ENCODE measurements around the gene COX20. TPM values are rescaled to one million over a fixed set of nuclear protein-coding genes. Genes with fewer than 3 reads are reported as not detected.

Gene COX20
- total and polyA plus RNA-seq, 10 of the 15 experiments (the other 5 are each of a cell fraction or from before 2014, with no cell fraction given): 22.8 to 112 (median 52.7) TPM

GRCh38 chr1:244839656-244840055, 4.2 kb downstream of the COX20 start:
- Histone ChIP-seq H3K4me1 (ENCODE audit: control insufficient read depth, insufficient read depth, low read length) (no peaks in the 10 kb centered on the region), H3K27me3 (replicated peaks in 1 of 2; ENCODE audit: control insufficient read depth in 2 of 2, insufficient read depth in 2 of 2, low read length in 1 of 2) (no peaks in the 10 kb centered on the region), H3K4me2 (ENCODE audit: control insufficient read depth, insufficient read depth) (peak overlapping the region; percentile 44), H4K20me1 (ENCODE audit: control insufficient read depth, insufficient read depth) (no peaks in the 10 kb centered on the region), H3K27ac (ENCODE audit: control insufficient read depth, insufficient read depth) (no peak overlapping the region), H2AFZ (ENCODE audit: control insufficient read depth, low read depth, low read length) (no peak overlapping the region), H3K9me3 (replicated peaks; ENCODE audit: control insufficient read depth, insufficient read depth, low read length) (peaks cover 3% of the 10 kb centered on the region; the same call in 1 of the 3 replicates), H3K9ac (ENCODE audit: control insufficient read depth, insufficient read depth, low read length) (no peak overlapping the region), H3K36me3 (ENCODE audit: control insufficient read depth in 2 of 2, insufficient read depth in 2 of 2, low read length in 1 of 2) (peaks cover 3 to 23% of the 10 kb centered on the region in 2 experiments; a peak in 3 of 4 replicates), H3K79me2 (ENCODE audit: control insufficient read depth, insufficient read depth, low read length) (peaks cover 66% of the 10 kb centered on the region), H3K4me3 (peak overlapping the region; percentile 2; the same call in 1 of the 2 replicates)
- ATAC-seq (no peak), DNase-seq (ENCODE audit: low read depth, low spot score) (no peak), FAIRE-seq (no peak)
- in situ Hi-C loops (cut with MboI) (no loop called here), intact Hi-C loops (cut with micrococcal nuclease; ENCODE audit: unreplicated experiment) (loop anchor here (10.0 kb wide), 3 partner anchors 105 to 515 kb away; partner anchors contain the start of gene ADSS2)
- POLR2A ChIA-PET: interaction anchor here (0.5 to 14.7 kb wide), 3 partner anchors 17 to 139 kb away, joined by 3 to 350 read pairs (median 55); partner anchors contain the start of gene HNRNPU
- SMC1A ChIA-PET (ENCODE audit: uncharacterized antibody, unreplicated experiment): interaction anchor here (1.0 to 16.8 kb wide), 10 partner anchors 8 to 203 kb away, joined by 3 to 360 read pairs (median 4); partner anchors contain the start of gene HNRNPU
- CTCF ChIA-PET: interaction anchor here (0.8 to 7.9 kb wide), 7 partner anchors 14 to 203 kb away, joined by 3 to 98 read pairs (median 3); partner anchors contain the start of gene HNRNPU
- BruUV-seq (replicated peaks): no TSS peak
- RAD21 ChIA-PET (ENCODE audit: unreplicated experiment): interaction anchor here (0.7 to 2.2 kb wide), 8 partner anchors 16 to 203 kb away, joined by 3 to 7 read pairs (median 4); no protein-coding TSS in a partner anchor
- no peak for TF ChIP-seq HDAC6 (IDR thresholded peaks at IDR 0.05; ENCODE audit: unreplicated experiment)
- TF ChIP-seq MEF2B (IDR thresholded peaks at IDR 0.05; ENCODE audit: partially characterized antibody, poor library complexity, severe bottlenecking): no peak
- TF ChIP-seq CBX5 (IDR thresholded peaks at IDR 0.05; ENCODE audit: low read depth): peak; percentile 51; the same call in 1 of the 2 replicates
- TF ChIP-seq RUNX3 (IDR thresholded peaks at IDR 0.05; ENCODE audit: low read length): peak; percentile 66
- TF ChIP-seq MYC (IDR thresholded peaks at IDR 0.05; ENCODE audit: insufficient read depth, insufficient read length, insufficient replicate concordance, low read length, severe bottlenecking): no peak
- TF ChIP-seq, protein P1, sequence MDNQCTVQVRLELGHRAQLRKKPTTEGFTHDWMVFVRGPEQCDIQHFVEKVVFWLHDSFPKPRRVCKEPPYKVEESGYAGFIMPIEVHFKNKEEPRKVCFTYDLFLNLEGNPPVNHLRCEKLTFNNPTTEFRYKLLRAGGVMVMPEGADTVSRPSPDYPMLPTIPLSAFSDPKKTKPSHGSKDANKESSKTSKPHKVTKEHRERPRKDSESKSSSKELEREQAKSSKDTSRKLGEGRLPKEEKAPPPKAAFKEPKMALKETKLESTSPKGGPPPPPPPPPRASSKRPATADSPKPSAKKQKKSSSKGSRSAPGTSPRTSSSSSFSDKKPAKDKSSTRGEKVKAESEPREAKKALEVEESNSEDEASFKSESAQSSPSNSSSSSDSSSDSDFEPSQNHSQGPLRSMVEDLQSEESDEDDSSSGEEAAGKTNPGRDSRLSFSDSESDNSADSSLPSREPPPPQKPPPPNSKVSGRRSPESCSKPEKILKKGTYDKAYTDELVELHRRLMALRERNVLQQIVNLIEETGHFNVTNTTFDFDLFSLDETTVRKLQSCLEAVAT (IDR thresholded peaks at IDR 0.05): no peak
- TF ChIP-seq RBBP5 (conservative IDR thresholded peaks at IDR 0.05): no peak
- 0 out of 2 replicates have a peak, but pooled peaks have one; percentile 19 for TF ChIP-seq NBN (IDR thresholded peaks at IDR 0.05)
- no peak for TF ChIP-seq TARDBP (IDR thresholded peaks at IDR 0.05; ENCODE audit: borderline replicate concordance)
- peak; percentile 84; the same call in 1 of the 2 replicates for TF ChIP-seq SMARCA5 (IDR thresholded peaks at IDR 0.05)
- TF ChIP-seq BCL11A (IDR thresholded peaks at IDR 0.05; ENCODE audit: low read depth, low read length): peak; percentile 13; the same call in 1 of the 2 replicates
- peak; percentile 18; the same call in 1 of the 2 replicates for TF ChIP-seq MTA2 (IDR thresholded peaks at IDR 0.05; ENCODE audit: low read depth)
- 2% methylated on average over 2 of the region's 2 CpGs for WGBS (ENCODE audit: insufficient coverage, insufficient replicate concordance, low lambda C conversion rate, missing lambda C conversion rate)
